Measurements from ENCODE around the gene NFE2L3.
"Not testable (repeated sequence)": the region's sequence is repeated elsewhere in the genome, so short reads cannot be mapped to it uniquely, and the experiment has no call there.

Gene NFE2L3, protein sequence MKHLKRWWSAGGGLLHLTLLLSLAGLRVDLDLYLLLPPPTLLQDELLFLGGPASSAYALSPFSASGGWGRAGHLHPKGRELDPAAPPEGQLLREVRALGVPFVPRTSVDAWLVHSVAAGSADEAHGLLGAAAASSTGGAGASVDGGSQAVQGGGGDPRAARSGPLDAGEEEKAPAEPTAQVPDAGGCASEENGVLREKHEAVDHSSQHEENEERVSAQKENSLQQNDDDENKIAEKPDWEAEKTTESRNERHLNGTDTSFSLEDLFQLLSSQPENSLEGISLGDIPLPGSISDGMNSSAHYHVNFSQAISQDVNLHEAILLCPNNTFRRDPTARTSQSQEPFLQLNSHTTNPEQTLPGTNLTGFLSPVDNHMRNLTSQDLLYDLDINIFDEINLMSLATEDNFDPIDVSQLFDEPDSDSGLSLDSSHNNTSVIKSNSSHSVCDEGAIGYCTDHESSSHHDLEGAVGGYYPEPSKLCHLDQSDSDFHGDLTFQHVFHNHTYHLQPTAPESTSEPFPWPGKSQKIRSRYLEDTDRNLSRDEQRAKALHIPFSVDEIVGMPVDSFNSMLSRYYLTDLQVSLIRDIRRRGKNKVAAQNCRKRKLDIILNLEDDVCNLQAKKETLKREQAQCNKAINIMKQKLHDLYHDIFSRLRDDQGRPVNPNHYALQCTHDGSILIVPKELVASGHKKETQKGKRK

DNA sequence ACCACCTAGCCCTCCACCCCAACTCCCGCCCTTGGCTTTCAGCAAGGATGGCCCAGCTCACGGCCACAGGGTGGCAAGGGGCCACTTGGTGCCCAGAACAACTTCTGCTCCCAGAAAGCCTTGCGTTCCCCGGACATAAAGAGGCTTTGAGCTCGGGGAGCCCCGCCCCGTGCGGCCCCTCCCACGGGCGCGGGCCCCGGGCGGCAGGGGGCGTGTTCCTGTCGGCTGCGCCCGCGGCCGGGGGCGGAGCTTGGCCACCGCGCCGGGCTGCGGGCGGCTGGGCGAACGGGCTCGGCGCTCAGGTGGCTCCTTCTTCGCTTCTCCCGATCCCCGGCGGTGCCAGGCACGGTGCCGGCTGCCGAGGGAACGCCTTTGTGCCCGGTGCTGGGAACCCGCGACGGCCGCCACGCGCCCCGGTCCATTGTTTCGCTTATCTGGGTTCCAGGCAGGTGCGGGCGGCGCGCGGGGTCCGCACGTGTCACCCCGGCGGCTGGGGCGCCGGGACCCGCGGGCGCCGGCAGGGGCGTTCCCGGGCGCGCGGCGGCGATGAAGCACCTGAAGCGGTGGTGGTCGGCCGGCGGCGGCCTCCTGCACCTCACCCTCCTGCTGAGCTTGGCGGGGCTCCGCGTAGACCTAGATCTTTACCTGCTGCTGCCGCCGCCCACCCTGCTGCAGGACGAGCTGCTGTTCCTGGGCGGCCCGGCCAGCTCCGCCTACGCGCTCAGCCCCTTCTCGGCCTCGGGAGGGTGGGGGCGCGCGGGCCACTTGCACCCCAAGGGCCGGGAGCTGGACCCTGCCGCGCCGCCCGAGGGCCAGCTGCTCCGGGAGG lies at the start of gene NFE2L3:
Gene NFE2L3 (plus strand): TSS at position 246 of the 829 bp plus-strand sequence. CDS start 301 bp downstream, at position 547.
- peak; percentile 74 to 83 for DNase-seq

DNA sequence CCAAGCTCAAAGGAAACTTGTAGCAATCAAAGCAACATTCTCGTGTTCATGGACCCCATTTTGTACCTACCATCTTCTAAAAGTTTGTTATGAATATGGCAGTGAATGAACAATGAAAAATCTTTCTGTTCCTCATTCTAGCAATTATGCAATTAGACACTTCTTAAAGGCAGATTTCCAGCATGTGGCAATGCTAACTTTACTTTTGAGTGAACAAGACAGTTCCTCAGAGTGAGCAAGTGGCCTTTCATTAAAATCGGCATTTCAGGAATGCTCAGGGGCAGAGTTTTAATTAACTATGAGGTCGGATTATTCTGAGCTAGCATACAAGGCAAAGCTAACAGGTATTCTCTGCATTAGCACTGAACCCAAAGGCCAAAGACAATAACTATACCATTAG lies 48.4 kb upstream of the NFE2L3 start:
- no peak for DNase-seq

DNA sequence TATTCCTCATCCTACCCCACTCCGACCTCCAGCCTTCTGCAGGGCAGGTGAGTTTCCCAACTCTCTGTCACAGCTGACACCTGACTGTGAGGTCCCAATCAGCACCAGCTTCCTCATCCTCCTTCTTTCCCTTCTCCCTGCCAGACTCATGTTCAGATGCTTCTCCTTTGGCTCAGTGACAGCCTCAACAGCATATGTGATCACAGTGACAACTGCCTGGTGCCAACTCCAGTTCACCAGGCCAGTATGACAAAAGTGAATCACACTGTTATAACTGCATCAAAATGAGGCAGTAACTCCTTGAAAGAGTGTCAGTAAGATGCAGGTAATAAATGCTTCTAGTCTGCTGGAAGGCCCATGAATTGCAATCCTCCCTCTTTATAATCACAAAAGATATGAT lies 46.8 kb upstream of the NFE2L3 start:
- no peak for DNase-seq

GRCh38 chr7:26105931-26106330 lies 46.1 kb upstream of the NFE2L3 start:
- no peak for DNase-seq

DNA sequence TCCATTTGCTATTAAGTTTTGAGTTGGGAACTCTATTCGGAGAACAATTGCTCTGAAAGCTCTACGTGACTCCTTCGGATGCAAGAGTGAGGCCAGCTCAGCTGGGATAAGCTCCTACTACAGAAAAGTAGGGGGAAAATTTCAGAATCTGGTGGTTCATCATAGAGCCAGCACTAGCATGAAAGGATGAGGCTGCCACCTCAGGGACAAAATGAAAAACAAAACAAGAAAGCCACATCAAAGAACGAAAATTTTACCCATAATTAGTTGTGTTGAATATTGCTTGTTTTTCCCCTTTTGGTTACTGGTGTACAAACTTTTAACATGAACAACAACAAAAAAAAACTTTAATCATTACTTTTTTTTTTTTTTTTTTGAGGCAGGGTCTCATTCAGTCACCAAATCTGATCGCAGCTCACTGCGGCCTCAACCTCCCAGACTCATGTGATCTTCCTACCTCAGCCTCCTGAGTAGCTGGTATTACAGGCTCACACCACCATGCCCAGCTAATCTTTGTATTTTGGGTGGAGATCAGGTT lies 39.7 kb upstream of the NFE2L3 start:
- DNase-seq: no peak

- DNase-seq: no peak
These were observed 36.3 kb upstream of the NFE2L3 start for GRCh38 chr7:26115650-26116049.

- no peak for DNase-seq
These were observed 34.7 kb upstream of the NFE2L3 start for GRCh38 chr7:26117142-26117807.

- no peak for DNase-seq
These were observed 34.0 kb upstream of the NFE2L3 start for GRCh38 chr7:26117970-26118369.

GRCh38 chr7:26122745-26123144 lies 29.3 kb upstream of the NFE2L3 start:
- DNase-seq: no peak

DNA sequence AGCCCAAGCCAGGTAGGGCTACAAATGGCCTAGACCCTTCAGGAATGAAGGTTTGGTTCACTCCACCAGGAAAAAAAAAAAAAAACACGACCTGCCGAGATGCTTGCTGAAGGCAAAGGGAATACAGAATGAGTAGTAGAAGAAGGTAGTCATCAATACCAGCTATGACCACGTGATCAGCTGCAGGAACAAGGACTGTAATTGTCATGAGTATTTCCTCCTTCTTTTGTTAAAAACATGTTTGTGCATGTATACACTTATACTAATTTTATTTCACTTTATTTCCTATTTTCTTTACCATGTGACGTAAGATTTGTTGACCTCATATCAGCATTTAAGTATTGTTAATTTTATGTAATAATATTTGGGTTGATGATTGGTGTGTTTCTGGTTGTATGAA lies 27.2 kb upstream of the NFE2L3 start:
- DNase-seq: not testable (repeated sequence)

DNA sequence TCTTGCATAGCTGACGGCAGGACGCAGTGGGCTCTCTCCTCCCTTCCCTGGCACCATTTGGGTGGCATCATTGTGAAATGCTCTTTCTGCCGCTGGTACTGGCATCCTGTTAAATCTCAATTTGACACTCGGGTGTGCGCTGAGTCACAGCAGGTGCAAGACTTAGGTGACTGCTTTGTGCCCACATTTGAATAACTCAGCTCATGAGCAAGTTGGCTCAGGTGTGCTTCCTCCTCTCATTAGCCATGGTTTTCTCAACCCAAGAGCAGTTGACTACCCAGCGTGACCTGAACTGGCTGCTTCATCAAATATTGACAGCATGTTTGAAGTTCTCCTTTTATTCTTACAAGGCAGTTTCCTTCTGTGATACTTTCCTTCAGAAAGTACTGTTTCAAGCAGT lies 24.6 kb upstream of the NFE2L3 start:
- no peak for DNase-seq

- no peak for DNase-seq
These were observed 20.9 kb upstream of the NFE2L3 start for GRCh38 chr7:26131056-26131589.

GRCh38 chr7:26135076-26135475 lies 16.9 kb upstream of the NFE2L3 start:
- DNase-seq: no peak

DNA sequence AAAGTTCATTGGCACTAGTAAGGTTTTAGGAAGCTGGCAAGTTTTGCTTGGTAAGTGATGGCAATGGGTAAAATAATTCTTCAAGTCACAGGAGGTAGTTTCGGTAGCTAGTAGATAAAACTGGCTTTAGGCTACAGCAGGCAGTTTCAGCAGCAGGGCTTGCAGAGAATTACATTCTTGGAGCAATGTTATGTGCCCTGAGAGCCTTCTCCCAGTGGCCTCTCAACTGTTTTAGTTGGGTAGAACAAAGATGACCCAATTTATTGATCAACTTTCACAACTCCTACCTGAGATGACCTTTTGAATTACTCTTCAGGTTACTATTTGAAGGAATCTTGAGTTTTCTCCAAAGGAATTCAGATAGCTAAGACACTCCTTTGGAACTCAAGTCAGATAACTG lies 16.4 kb upstream of the NFE2L3 start:
- DNase-seq: no peak

- DNase-seq: no peak
These were observed 15.2 kb upstream of the NFE2L3 start for GRCh38 chr7:26136831-26137230.

- no peak for DNase-seq
These were observed 11.6 kb upstream of the NFE2L3 start for GRCh38 chr7:26140380-26140779.

DNA sequence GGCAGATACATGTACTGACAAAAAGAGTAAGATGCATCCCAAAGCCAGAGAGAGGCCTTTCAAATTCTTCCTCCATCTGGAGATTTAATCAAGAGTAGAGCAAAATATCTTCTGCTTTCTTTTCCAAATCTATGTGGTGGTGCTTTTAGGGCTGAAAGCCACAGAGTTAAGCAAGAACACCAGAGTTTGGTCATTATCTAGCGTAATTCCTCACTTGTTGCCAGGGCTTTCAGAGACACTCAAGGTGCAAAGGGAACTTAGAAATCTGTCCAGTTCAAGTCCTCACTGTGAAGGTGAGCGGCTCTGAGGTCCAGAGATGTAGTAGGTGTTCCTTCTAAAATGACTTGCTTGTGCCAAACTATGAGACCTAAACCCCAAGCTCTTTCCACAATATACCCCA lies 10.9 kb upstream of the NFE2L3 start:
- DNase-seq: no peak

- no peak for DNase-seq
These were observed 8.5 kb upstream of the NFE2L3 start for GRCh38 chr7:26143298-26144048.

DNA sequence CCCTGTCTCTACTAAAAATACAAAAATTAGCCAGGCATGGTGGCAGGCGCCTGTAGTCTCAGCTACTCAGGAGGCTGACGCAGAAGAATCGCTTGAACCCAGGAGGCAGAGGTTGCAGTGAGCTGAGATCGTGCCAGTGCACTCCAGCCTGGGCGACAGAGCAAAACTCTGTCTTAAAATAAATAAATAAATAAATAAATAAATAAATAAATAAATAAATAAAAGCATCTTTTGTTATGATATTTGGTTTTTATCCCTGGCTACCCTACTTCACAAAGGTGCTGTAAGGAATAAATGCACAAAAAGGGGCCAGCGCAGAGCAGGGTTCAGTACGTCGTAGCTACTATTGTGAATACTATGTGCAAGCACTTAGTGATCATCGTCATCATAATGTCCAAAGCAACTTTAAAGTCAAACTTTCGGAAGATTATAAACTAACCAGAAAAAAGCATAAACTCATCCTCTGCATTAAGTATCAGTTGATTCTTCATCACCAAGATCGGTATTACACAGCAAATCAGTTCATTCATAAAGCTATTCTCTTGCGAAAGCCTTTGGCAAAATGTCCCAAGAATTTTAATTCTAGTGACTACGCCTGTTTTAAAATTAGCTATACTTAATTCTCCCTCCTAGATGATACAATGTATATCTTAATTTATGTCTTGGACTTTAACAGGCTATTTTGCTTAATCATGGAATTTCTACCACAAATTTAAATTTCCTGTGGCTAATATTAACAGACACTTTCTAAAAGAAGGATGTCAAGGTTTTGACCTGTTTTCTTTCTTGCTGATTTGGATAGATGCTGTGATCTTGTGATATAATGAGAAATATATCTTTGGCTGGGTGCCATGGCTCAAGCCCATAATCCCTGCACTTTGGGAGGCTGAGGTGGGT lies 7.6 kb upstream of the NFE2L3 start:
- DNase-seq: no peak

- DNase-seq: no peak
These were observed 6.8 kb upstream of the NFE2L3 start for GRCh38 chr7:26145238-26145637.

- DNase-seq: no peak
These were observed 5.0 kb upstream of the NFE2L3 start for GRCh38 chr7:26147030-26147429.
